WTC11 (cell line): ENCODE results near the gene DDIT4. TPM values are rescaled to one million over a fixed set of nuclear protein-coding genes. Genes with fewer than 3 reads are reported as not detected.
A peak's percentile ranks its signal among the peaks of the same experiment; 100 is the strongest.

Experiments
- ARID4B ChIP-seq: sonication (generic); formaldehyde crosslinking; IDR thresholded peaks from 2 replicates; pipeline ENCODE4 v1.8.0; 2023; ENCODE audit warnings: missing genetic modification reagents, mild to moderate bottlenecking, borderline replicate concordance
- ATF1 ChIP-seq: sonication (generic); formaldehyde crosslinking; IDR thresholded peaks from 2 replicates; pipeline ENCODE4 v1.8.1; 2023; ENCODE audit warnings: mild to moderate bottlenecking, moderate library complexity, missing genetic modification reagents
- ETV6 ChIP-seq: sonication (generic); formaldehyde crosslinking; IDR thresholded peaks from 2 replicates; pipeline ENCODE4 v1.8.1; 2022; ENCODE audit warnings: mild to moderate bottlenecking, missing genetic modification reagents
- FOXK1 ChIP-seq: sonication (generic); formaldehyde crosslinking; IDR thresholded peaks from 2 replicates; pipeline ENCODE4 v1.8.0; 2022; ENCODE audit warnings: mild to moderate bottlenecking, moderate library complexity, missing genetic modification reagents
- FOXP1 ChIP-seq: sonication (generic); formaldehyde crosslinking; IDR thresholded peaks from 2 replicates; pipeline ENCODE4 v1.8.0; 2022; ENCODE audit warnings: missing genetic modification reagents, mild to moderate bottlenecking, moderate library complexity, borderline replicate concordance
- GABPB1 ChIP-seq: sonication (generic); formaldehyde crosslinking; IDR thresholded peaks from 2 replicates; pipeline ENCODE4 v1.8.1; 2023; ENCODE audit warnings: mild to moderate bottlenecking, missing genetic modification reagents
- GRHL2 ChIP-seq: fragments of 250-450 bp; sonication (Bioruptor Pico); IDR thresholded peaks from 2 replicates; pipeline ENCODE4 v1.8.0; 2022; ENCODE audit warnings: mild to moderate bottlenecking, moderate library complexity; ENCODE audit not compliant: insufficient replicate concordance, severe bottlenecking
- HMGA2 ChIP-seq: fragments of 250-450 bp; sonication (Bioruptor Pico); IDR thresholded peaks from 2 replicates; pipeline ENCODE4 v1.4.0; 2021; ENCODE audit warnings: mild to moderate bottlenecking, moderate library complexity
- MYBL2 ChIP-seq: sonication (generic); formaldehyde crosslinking; IDR thresholded peaks from 2 replicates; pipeline ENCODE4 v1.8.1; 2023; ENCODE audit warnings: mild to moderate bottlenecking, moderate library complexity, missing genetic modification reagents
- NFATC4 ChIP-seq: fragments of 250-450 bp; sonication (Bioruptor Pico); IDR thresholded peaks from 2 replicates; pipeline ENCODE4 v1.9.0; 2021; ENCODE audit warnings: mild to moderate bottlenecking
- NR2C2 ChIP-seq: sonication (generic); formaldehyde crosslinking; IDR thresholded peaks from 2 replicates; pipeline ENCODE4 v1.8.0; 2022; ENCODE audit warnings: mild to moderate bottlenecking, missing genetic modification reagents
- TCF7 ChIP-seq: sonication (generic); formaldehyde crosslinking; IDR thresholded peaks from 2 replicates; pipeline ENCODE4 v1.8.0; 2022; ENCODE audit warnings: mild to moderate bottlenecking, low read depth, missing genetic modification reagents, moderate library complexity
- ZNF219 ChIP-seq: sonication (generic); formaldehyde crosslinking; IDR thresholded peaks from 2 replicates; pipeline ENCODE4 v1.8.0; 2023; ENCODE audit warnings: missing genetic modification reagents, mild to moderate bottlenecking, borderline replicate concordance
- ZNF232 ChIP-seq: sonication (generic); formaldehyde crosslinking; IDR thresholded peaks from 2 replicates; pipeline ENCODE4 v1.8.0; 2022; ENCODE audit warnings: mild to moderate bottlenecking, missing genetic modification reagents
- ZNF423 ChIP-seq: fragments of 250-450 bp; sonication (Bioruptor Pico); IDR thresholded peaks from 2 replicates; pipeline ENCODE4 v2.1.2; 2022; ENCODE audit warnings: mild to moderate bottlenecking, moderate library complexity
- ZNF532 ChIP-seq: fragments of 250-450 bp; sonication (Bioruptor Pico); IDR thresholded peaks from 2 replicates; pipeline ENCODE4 v1.9.0; 2021; ENCODE audit warnings: mild to moderate bottlenecking, borderline replicate concordance
- total RNA-seq: library from RNA; stranded (reverse); gene quantifications from 3 replicates; pipeline ENCODE4 v1.2.3, GENCODE V29; 2021
- TF ChIP-seq, protein P1 (sequence below): fragments of 250-450 bp; sonication (Bioruptor Pico); IDR thresholded peaks from 2 replicates; pipeline ENCODE4 v1.8.0; 2021; ENCODE audit warnings: mild to moderate bottlenecking
- TF ChIP-seq, protein P2 (sequence below): sonication (generic); formaldehyde crosslinking; IDR thresholded peaks from 2 replicates; pipeline ENCODE4 v1.8.1; 2023; ENCODE audit warnings: mild to moderate bottlenecking, missing genetic modification reagents
- TF ChIP-seq, protein P3 (sequence below): sonication (generic); formaldehyde crosslinking; IDR thresholded peaks from 2 replicates; pipeline ENCODE4 v1.8.1; 2022; ENCODE audit warnings: low read depth, missing genetic modification reagents, borderline replicate concordance
- TF ChIP-seq, protein P4 (sequence below): sonication (generic); formaldehyde crosslinking; IDR thresholded peaks from 2 replicates; pipeline ENCODE4 v1.8.1; 2023; ENCODE audit warnings: mild to moderate bottlenecking, missing genetic modification reagents
- TF ChIP-seq, protein P5 (sequence below): sonication (generic); formaldehyde crosslinking; conservative IDR thresholded peaks from 2 replicates; pipeline ENCODE4 v1.8.1; 2022; ENCODE audit warnings: mild to moderate bottlenecking, missing genetic modification reagents

Gene DDIT4
- total RNA-seq, 1 experiment from 2014 or later: 118 TPM

- TF ChIP-seq ARID4B (CRISPR knock-in tag): peak; percentile 78; the same call in 1 of the 2 replicates
- TF ChIP-seq ZNF219 (CRISPR knock-in tag): no peak
- TF ChIP-seq FOXP1: peak; percentile 85; the same call in 1 of the 2 replicates
- no peak for TF ChIP-seq ATF1
- TF ChIP-seq, protein P1, sequence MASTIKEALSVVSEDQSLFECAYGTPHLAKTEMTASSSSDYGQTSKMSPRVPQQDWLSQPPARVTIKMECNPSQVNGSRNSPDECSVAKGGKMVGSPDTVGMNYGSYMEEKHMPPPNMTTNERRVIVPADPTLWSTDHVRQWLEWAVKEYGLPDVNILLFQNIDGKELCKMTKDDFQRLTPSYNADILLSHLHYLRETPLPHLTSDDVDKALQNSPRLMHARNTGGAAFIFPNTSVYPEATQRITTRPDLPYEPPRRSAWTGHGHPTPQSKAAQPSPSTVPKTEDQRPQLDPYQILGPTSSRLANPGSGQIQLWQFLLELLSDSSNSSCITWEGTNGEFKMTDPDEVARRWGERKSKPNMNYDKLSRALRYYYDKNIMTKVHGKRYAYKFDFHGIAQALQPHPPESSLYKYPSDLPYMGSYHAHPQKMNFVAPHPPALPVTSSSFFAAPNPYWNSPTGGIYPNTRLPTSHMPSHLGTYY: peak; percentile 72; the same call in 1 of the 2 replicates
- TF ChIP-seq ZNF232: peak; percentile 96; the same call in 1 of the 2 replicates
- no peak for TF ChIP-seq GRHL2 (CRISPR knock-in tag)
- peak; percentile 22 for TF ChIP-seq MYBL2
- no peak for TF ChIP-seq NR2C2 (CRISPR knock-in tag)
- TF ChIP-seq FOXK1: peak; percentile 65; the same call in 1 of the 2 replicates
- TF ChIP-seq, protein P2, sequence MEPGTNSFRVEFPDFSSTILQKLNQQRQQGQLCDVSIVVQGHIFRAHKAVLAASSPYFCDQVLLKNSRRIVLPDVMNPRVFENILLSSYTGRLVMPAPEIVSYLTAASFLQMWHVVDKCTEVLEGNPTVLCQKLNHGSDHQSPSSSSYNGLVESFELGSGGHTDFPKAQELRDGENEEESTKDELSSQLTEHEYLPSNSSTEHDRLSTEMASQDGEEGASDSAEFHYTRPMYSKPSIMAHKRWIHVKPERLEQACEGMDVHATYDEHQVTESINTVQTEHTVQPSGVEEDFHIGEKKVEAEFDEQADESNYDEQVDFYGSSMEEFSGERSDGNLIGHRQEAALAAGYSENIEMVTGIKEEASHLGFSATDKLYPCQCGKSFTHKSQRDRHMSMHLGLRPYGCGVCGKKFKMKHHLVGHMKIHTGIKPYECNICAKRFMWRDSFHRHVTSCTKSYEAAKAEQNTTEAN: no peak
- TF ChIP-seq GABPB1 (CRISPR knock-in tag): peak; percentile 90; the same call in 1 of the 2 replicates
- TF ChIP-seq NFATC4 (CRISPR knock-in tag): peak; percentile 85; the same call in 1 of the 2 replicates
- TF ChIP-seq, protein P3, sequence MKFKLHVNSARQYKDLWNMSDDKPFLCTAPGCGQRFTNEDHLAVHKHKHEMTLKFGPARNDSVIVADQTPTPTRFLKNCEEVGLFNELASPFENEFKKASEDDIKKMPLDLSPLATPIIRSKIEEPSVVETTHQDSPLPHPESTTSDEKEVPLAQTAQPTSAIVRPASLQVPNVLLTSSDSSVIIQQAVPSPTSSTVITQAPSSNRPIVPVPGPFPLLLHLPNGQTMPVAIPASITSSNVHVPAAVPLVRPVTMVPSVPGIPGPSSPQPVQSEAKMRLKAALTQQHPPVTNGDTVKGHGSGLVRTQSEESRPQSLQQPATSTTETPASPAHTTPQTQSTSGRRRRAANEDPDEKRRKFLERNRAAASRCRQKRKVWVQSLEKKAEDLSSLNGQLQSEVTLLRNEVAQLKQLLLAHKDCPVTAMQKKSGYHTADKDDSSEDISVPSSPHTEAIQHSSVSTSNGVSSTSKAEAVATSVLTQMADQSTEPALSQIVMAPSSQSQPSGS (CRISPR knock-in tag): no peak; the same call in 1 of the 2 replicates
- TF ChIP-seq, protein P4, sequence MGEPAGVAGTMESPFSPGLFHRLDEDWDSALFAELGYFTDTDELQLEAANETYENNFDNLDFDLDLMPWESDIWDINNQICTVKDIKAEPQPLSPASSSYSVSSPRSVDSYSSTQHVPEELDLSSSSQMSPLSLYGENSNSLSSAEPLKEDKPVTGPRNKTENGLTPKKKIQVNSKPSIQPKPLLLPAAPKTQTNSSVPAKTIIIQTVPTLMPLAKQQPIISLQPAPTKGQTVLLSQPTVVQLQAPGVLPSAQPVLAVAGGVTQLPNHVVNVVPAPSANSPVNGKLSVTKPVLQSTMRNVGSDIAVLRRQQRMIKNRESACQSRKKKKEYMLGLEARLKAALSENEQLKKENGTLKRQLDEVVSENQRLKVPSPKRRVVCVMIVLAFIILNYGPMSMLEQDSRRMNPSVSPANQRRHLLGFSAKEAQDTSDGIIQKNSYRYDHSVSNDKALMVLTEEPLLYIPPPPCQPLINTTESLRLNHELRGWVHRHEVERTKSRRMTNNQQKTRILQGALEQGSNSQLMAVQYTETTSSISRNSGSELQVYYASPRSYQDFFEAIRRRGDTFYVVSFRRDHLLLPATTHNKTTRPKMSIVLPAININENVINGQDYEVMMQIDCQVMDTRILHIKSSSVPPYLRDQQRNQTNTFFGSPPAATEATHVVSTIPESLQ: no peak
- TF ChIP-seq, protein P5, sequence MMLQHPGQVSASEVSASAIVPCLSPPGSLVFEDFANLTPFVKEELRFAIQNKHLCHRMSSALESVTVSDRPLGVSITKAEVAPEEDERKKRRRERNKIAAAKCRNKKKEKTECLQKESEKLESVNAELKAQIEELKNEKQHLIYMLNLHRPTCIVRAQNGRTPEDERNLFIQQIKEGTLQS (CRISPR knock-in tag): no peak
- no peak for TF ChIP-seq HMGA2 (CRISPR knock-in tag)
- peak; percentile 18 for TF ChIP-seq ETV6 (CRISPR knock-in tag)
- TF ChIP-seq ZNF423: peak; percentile 72
- TF ChIP-seq ZNF532 (CRISPR knock-in tag): no peak
- TF ChIP-seq TCF7 (CRISPR knock-in tag): no peak
Measured at GRCh38 chr10:72273410-72274212, at the start of gene DDIT4 (continued).
